GM19463 (cell line): Measurements from ENCODE around the gene NDUFAF8.

ENCODE experiments used
- ATAC-seq: cut with Tn5 transposase; IDR thresholded peaks from one replicate; pipeline ENCODE4 v1.9.1; 2021; ENCODE audit warnings: mild to moderate bottlenecking, moderate library complexity; ENCODE audit not compliant: unreplicated experiment

Gene NDUFAF8, protein sequence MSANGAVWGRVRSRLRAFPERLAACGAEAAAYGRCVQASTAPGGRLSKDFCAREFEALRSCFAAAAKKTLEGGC

GRCh38 chr17:81238815-81239713 lies at the start of gene NDUFAF8, which contains the start of gene TEPSIN:
Gene NDUFAF8, plus strand, starts transcription at chr17:81239318. Its CDS starts 46 bp downstream, at chr17:81239364.
Gene TEPSIN, minus strand, starts transcription at chr17:81239055. Its CDS starts 22 bp downstream, at chr17:81239033.
- peak; percentile 94 for ATAC-seq

- ATAC-seq: no peak
Measured at GRCh38 chr17:81189670-81190530, 49.2 kb upstream of the NDUFAF8 start.

- ATAC-seq: no peak
Measured at GRCh38 chr17:81190591-81190990, 48.5 kb upstream of the NDUFAF8 start.

DNA sequence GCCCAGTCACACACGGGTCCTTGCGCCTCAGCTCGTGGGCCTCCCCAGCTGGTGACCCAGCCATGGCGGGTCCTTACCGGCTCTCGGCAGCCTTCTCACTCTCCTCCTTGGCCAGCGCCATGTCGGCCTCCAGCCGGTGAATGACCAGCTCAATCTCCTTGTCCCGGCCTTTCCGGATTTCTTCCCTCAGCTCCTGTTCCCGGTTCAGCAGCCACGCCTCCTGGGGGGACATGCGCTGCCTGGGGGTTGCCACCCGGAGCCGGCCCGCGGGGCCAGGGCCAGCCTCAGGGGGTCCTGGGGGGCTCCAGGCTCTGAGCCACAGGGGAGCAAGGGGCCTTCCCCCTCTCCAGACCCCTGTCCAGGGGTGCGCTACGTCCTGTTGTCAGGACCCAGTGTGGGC lies 48.0 kb upstream of the NDUFAF8 start:
- ATAC-seq: no peak

DNA sequence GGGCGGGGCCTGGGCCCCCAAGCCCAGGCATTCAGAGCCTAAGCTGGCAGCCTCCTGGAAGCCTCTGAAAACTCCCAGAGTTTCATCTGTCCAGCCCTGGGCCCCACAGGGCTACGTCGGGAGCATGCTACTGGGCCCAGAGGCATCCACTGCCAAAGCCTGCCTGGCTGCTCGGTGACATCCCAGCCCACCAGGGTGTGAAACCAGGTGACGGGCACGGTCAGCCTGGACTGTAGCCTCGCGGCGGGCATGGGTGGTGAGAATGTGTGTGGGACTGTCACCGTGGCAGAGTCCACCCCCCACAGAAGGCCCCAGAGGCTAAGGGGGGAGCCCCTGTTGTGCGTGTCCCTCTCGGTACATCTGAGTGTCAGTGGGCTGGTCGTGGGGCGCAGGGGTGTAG lies 47.5 kb upstream of the NDUFAF8 start:
- no peak for ATAC-seq

- ATAC-seq: no peak
Measured at GRCh38 chr17:81192386-81193050, 46.6 kb upstream of the NDUFAF8 start.

DNA sequence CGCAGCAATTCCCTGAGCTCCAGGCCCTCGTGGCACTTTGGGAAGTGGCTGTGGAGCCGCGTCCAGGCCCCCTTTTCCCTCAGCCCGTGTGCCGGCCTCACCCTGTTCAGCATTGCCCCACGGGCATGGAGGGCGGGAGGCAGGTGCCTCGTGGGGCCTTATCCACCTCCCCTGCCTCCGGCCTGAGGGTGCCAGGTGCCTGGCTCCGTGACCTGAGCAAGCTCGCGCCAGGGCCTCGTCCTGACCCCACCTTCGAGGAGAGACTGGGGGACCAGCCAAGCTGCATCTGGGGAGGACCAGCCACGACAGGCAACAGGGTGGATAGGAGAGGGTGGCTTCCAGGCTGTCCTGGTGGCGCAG lies 46.1 kb upstream of the NDUFAF8 start:
- ATAC-seq: no peak

- no peak for ATAC-seq
Measured at GRCh38 chr17:81193470-81194224, 45.5 kb upstream of the NDUFAF8 start.

DNA sequence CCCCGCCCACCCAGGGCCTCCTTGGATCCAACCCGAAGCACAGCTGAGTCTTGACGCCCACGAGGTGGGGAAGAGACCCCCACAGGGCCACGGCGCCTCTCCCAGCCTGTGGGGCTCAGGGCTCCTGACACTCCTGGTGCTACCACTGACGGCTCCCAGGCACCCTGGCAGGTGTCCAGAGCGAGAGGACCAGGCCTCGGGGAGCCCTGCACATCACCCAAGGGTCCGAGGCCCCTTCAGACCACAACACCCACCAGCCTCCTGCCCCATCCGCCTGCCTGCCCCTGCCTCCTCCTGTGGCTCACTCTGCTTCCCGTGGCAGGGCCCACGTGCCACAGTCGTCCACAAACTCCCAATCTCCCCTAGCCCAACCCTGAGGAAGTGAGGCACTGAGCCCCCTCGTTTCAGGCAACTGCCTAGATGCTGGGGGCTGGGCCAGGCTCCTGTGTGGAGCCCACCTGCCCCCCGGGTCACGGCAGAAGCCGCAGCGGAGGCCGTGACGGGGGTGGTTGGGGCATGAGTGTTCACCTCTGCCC lies 44.8 kb upstream of the NDUFAF8 start:
- no peak for ATAC-seq

DNA sequence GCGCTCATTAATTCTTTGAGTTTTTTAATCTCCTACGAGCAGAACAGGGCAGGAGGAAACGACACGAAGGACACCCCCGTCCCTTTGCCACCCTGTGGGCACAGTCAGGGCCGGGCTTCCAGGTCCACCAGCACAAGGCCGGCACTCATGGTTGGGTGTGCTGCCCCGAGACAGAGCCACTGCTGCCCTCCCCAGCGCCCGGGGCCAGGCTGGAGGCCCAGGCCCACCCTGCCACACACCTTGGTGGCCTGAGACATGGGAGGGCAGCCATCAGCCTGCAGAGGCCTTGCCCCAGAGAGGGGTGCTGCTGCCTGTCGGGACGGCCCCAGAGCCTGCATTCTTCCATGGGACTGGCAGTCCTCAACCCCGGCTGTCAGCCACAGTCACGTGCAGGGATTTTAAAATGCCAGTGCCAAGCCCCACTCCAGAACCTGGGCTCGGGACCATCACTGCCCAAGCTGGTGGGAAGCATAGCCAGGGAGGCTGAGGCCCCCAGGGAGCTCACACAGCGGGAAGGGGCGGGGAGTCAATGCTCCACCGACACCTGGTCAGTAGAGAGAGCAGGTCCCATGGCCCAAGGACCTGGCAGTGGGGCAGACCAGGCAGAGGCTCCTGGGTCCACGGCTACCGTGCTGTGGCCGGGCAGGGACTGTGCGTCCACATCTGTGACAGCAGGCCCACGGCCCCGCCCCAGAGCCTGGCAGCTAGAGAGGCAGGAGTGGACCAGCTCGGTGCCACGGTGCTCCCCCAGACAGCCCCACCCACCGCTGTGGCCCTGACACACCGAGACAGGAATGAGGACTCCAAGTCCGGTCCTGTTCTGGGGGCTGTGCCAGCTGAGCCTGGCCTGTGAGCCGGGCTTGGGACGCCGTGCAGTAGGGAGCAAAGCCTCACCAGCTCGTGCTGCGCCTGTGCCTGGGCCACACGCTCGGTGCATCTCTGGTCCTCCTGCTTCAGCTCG lies 43.9 kb upstream of the NDUFAF8 start:
- ATAC-seq: no peak

- no peak for ATAC-seq
Measured at GRCh38 chr17:81195941-81196495, 43.1 kb upstream of the NDUFAF8 start.

DNA sequence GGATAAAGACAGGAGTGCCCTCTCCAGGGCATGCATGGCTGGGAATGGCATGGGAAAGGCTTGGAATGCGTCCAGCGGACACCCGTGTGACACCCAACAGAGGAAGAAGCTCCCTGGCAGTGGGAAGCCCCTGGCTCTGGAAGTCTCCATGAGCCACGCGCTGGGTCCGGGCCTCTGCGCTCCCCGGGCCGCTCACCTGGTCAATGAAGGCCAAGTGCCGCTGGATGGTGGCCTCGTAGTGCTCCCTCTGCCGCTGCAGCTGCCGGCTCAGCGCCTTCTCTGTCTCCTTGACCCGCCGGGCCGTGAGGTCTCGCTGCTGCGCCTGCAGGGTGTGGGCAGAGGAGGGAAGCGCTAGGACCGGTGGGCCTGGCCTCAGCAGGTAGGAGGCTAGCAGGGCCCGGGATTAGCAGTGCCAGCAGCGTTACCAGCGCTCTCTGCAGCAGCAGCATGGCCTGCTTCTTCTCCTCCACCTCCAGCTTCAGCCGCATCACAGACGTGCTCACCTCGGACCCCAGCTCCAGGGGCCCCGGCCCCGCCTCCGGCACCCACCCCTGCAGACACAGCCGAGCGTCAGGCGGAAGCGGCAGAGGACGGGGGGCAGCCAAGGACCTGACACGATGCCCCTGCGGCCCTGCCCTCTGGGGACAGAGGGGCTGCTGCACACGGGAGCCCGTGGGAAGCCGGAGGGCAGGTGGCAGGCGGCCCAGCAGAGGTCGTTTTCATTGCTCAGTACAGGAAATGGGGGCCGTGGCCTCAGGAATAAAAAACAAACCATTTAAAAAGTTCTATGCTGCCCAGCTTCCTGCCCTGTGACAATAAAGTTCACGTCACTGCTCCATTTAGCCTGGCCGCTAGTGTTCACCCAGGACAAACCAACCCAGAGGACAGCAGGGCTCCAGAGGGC lies 42.4 kb upstream of the NDUFAF8 start:
- no peak for ATAC-seq

DNA sequence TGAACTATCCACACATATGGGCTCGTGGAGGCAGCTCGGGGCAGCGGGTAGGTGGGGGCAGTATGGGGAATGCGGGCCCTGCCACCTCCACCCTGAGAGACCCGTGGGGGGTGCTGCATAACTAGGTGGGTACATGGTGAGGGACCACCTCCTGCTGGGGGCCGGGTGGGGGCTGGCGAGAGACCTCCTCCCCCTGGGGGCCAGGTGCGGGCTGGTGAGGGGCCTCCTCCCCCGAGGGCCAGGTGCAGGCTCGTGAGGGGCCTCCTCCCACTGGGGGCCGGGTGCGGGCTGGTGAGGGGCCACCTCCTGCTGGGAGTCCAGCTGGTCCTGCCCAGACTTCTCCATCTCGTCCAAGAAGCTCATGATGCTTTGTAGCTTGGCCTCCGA lies 41.7 kb upstream of the NDUFAF8 start:
- no peak for ATAC-seq

- ATAC-seq: no peak
Measured at GRCh38 chr17:81197831-81198490, 41.2 kb upstream of the NDUFAF8 start.

DNA sequence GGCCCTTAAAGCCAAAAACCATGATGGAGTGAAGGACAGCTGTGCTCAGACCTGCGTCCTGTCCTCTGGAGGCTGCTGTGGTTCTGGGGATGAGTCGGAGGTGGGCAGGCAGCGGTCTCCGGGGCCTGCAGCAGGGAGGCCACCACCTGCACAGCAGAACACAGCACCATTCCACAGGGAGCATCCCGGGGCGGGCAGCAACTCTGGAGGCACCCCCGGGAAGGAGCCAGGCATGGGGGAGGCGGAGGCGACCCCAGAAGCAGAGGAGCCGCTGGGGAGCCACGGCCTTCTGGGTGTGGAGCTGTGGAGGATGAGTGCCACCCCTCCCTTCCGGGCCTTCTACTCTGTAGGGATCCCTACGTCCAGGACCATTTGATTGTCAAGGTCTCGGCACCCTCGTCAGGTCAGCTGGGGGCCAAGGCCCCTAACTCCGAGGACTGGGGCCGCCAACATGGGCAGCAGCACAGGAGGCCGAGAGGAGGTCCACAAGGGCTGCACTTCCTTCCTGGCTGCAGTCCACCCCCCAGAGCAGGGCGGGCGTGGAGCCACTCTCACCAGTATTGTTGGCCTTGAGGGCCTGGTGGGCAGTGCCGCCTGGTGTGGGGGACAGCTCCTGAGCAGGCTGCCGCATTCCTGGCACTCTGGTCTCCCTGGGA lies 40.2 kb upstream of the NDUFAF8 start:
- no peak for ATAC-seq

- ATAC-seq: no peak
Measured at GRCh38 chr17:81199482-81199830, 39.7 kb upstream of the NDUFAF8 start.

- no peak for ATAC-seq
Measured at GRCh38 chr17:81200201-81200600, 38.9 kb upstream of the NDUFAF8 start.
